Activated T-cell treated with anti-CD3 and anti-CD28 coated beads, Interleukin-2, amount 50 U/mL, for 24 hours (primary cell): ENCODE results near the gene OCA2.

Source experiments
- DNase-seq: peaks from one replicate; pipeline ENCODE4 v3.0.0-alpha.2; 2020
- H3K27ac Mint-ChIP-seq: 2 replicates; pipeline ENCODE4 v1.8.0; 2020; ENCODE audit warnings: mild to moderate bottlenecking, mixed read lengths
- H3K27me3 Mint-ChIP-seq: 2 replicates; pipeline ENCODE4 v1.8.0; 2020; ENCODE audit warnings: mixed read lengths
- H3K36me3 Mint-ChIP-seq: 2 replicates; pipeline ENCODE4 v1.8.0; 2020; ENCODE audit warnings: low read depth, mixed read lengths
- H3K4me1 Mint-ChIP-seq: 2 replicates; pipeline ENCODE4 v1.8.0; 2020; ENCODE audit warnings: low read depth, mixed read lengths
- H3K4me3 Mint-ChIP-seq: 2 replicates; pipeline ENCODE4 v1.8.0; 2020; ENCODE audit warnings: mild to moderate bottlenecking, moderate library complexity, mixed read lengths
- H3K9me3 Mint-ChIP-seq: 2 replicates; pipeline ENCODE4 v1.8.0; 2020; ENCODE audit warnings: mixed read lengths

The OCA2 gene

DNA sequence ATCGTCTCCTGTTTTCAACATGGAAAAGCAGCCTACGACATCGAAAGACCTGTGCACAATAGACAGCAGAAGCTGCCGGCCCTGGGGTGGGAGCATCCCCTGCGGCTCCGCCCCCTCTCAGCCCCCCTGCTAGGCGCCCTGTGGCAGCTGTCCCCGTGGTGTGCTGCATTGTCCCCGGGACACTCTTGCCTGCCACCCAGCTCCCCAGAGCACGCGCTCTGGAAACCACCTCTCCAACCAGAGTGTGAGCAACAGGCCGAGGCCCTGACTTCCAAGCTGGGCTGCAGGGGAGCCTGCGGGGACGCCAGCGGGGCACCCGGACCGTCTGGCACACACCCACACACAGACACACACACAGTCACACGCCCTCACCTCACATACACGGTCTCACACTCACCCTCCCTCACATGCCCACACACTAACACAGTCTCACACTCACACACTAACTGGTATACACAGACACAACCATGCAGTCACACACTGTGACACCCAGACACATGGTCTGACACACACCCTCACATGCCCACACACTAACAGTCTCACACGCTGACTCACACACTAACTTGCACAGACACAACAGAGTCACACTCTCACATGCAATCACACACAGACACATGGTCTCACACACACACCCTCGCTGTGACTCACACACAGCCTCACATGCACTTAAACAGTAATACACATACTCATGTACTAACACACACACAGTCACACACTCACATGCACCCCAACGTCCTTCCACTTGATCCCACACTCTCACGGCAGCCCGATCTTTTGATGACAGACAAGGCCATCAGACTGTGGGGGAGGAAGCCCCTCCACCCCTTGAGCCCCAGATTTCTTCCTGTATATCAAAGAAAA, 94.7 kb downstream of the OCA2 start:
- Mint-ChIP-seq H3K4me1 (no peaks in the 10 kb centered on the region), H3K9me3 (peaks cover 3% of the 10 kb centered on the region), H3K4me3 (no peak overlapping the region), H3K27me3 (peaks cover 4% of the 10 kb centered on the region), H3K27ac (no peak overlapping the region), H3K36me3 (no peaks in the 10 kb centered on the region)
- no peak for DNase-seq

DNA sequence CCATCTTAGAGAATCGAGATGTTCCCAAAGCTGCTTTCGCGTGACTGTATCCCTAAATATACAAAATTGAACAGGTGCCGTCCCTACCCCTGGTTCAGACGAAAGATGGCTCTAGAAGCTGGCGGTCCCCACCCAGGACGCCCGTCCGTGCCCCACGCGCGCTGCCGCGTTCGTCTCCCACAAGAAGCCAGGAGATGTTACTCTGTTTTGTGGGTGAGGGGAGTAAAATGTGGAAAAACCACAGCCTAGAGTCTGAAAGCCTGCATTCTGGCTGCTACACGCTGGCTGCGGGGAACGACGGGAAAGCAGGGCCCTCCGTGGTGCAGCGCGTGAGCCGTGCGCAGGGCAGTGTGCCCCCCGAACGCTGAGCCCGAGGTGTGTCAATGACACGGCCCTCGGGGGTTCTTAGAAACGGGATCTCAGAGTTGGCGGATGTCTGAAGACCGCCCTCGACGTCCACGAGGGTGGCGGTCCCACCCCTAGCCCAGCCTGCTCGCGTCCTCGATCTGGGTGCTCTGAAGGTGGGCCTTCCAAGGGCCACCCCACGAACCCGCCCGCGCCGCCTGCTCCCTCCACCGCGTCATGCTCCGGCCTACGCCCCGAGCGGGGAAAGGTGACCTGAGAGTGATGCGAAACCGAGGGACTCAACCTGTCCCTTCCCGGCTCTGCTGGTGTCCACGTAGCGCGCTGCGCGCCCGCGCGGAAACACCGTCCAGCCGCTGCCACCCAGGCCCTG, 95.6 kb downstream of the OCA2 start:
- Mint-ChIP-seq H3K4me1 (no peaks in the 10 kb centered on the region), H3K27ac (no peak overlapping the region), H3K36me3 (no peaks in the 10 kb centered on the region), H3K9me3 (peaks cover 2% of the 10 kb centered on the region), H3K27me3 (peaks cover 4% of the 10 kb centered on the region), H3K4me3 (no peak overlapping the region)
- no peak for DNase-seq

DNA sequence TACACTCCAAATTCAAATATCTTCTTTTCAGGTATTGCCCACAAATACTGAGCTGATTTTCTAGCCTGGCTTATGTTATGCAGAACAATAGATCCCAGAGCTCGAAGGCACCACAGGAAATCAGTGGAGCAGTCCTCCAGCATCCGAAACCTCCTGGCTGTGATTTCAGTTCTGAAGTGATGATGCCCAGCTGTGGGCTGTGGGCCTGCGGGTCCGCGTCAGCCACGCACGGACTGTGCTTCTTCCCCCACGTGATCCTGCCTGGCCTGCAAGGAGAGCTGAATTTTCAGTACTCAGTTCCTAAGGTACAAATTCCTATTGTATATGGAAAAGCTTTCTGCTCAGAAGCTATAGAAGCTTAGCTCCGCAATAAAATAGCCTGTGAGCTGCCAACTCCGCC, 96.2 kb downstream of the OCA2 start:
- no peak overlapping the region for H3K27ac Mint-ChIP-seq
- no peak for DNase-seq
- H3K4me3 Mint-ChIP-seq = no peak overlapping the region
- H3K36me3 Mint-ChIP-seq = no peaks in the 10 kb centered on the region
- H3K27me3 Mint-ChIP-seq = peaks cover 4% of the 10 kb centered on the region
- H3K4me1 Mint-ChIP-seq = no peaks in the 10 kb centered on the region
- H3K9me3 Mint-ChIP-seq = no peaks in the 10 kb centered on the region

DNA sequence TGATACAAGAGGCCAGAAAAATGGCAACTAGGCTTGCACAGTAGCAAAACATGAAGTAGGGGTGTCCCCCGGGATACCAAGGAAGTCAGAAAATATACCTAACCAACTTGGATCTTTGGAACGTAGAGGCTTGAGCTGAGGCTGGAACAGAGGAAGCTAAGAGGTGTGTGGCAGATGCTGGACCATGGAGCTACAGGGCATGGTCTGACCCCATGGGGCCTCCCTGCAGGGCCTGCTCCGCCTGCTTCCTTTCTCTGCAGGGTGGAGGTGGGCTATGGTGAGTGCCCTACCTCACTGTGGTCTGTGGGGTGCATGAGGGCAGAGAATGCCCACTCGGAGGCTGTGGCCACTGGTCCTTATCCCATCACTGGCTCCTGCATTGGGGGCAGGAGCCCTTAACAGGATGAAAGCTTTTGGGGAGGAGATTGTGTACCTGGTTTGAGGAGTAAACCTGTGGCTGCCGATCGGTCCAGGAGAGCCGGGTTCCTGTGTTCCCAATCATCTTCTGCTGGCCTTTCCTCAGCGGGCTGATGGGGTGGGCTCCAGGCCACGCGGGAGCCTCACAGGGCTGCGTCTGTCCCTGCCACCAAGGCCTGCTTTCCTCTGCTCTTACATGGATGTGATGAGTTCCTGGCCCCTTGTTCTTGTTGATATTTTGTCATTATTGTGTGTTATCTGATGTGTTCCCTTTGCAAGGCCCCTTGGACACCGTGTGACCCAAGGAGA, 96.8 kb downstream of the OCA2 start:
- DNase-seq = no peak
- Mint-ChIP-seq H3K36me3 (no peaks in the 10 kb centered on the region), H3K9me3 (no peaks in the 10 kb centered on the region), H3K27ac (no peak overlapping the region), H3K4me3 (no peak overlapping the region), H3K27me3 (peaks cover 4% of the 10 kb centered on the region), H3K4me1 (no peaks in the 10 kb centered on the region)

DNA sequence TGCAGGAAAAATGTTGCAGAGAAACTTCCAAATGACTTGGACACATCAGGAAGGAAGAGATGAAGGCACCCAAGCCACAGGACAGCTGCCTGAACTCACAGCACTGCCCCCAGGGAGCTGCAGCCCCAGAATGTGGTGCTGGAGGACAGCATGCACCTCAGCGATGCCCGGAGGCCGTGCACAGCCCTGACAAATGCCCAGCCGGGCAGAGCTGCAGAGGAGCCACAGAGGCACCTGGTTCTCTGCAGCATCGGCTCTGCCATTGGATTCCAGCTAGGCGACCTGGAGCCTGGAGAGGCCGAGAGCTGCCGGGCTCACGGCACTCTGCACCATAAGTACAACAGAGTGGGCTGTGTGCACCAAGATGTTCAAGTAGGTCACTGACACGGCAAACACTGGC, 97.5 kb downstream of the OCA2 start:
- H3K9me3 Mint-ChIP-seq = no peaks in the 10 kb centered on the region
- DNase-seq = no peak
- no peaks in the 10 kb centered on the region for H3K36me3 Mint-ChIP-seq
- peaks cover 4% of the 10 kb centered on the region for H3K27me3 Mint-ChIP-seq
- H3K4me1 Mint-ChIP-seq = no peaks in the 10 kb centered on the region
- no peak overlapping the region for H3K4me3 Mint-ChIP-seq
- no peak overlapping the region for H3K27ac Mint-ChIP-seq

DNA sequence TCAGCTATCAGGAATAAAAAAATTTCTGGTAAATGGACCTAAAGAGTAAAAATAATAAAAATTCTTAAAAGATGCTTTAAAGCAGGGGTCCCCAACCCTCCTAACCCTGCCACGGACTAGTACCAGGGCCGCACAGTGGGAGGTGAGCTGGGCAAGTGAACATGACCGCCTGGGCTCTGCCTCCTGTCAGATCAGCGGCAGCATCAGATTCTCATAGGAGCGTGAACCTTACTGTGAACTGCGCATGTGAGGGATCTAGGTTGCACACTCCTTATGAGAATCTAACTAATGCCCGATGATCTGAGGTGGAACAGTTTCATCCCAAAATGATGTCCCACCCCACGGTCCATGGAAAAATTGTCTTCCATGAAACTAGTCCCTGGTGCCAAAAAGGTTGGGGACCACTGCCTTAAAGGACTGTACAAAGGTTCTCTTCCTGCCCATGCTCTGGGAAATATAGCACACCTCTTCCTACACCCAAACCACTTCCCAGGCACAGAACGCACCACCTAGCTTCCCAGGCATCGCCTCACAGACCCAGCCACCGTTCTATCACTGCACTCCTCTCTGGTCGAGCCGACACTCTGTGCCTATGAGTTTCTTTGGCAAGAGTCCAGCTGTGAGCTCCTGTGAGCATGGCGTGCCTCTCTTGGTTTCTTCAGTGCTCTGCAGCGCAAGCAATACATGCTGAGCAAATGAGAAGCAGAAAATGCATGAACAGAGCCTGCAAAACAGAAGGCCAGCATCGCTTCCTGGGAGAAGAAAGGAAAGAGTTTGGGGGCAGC, 104.9 kb downstream of the OCA2 start:
- Mint-ChIP-seq H3K4me3 (no peak overlapping the region), H3K27me3 (peaks cover 15% of the 10 kb centered on the region), H3K9me3 (no peaks in the 10 kb centered on the region), H3K27ac (no peak overlapping the region), H3K36me3 (no peaks in the 10 kb centered on the region), H3K4me1 (no peaks in the 10 kb centered on the region)
- no peak for DNase-seq

DNA sequence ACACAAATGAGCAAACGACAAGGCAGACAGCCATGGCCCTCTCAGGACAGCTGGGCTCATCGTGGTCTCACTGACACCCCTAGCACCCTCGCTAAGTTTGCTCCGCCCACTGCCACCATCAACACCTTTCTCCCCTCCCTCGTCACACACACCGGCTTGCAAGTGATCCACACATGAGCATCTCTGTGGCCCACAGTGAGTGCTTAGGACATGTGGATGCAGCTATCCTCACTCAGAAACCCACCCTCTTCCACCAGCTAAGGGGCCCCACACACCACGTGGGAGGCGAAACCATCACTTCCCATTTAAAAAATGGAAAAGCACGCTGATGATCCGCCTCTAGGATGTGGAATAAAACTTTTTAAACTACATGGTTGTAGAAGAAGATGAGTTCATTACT, 105.6 kb downstream of the OCA2 start:
- Mint-ChIP-seq H3K36me3 (no peaks in the 10 kb centered on the region), H3K4me1 (no peaks in the 10 kb centered on the region), H3K9me3 (no peaks in the 10 kb centered on the region)

DNA sequence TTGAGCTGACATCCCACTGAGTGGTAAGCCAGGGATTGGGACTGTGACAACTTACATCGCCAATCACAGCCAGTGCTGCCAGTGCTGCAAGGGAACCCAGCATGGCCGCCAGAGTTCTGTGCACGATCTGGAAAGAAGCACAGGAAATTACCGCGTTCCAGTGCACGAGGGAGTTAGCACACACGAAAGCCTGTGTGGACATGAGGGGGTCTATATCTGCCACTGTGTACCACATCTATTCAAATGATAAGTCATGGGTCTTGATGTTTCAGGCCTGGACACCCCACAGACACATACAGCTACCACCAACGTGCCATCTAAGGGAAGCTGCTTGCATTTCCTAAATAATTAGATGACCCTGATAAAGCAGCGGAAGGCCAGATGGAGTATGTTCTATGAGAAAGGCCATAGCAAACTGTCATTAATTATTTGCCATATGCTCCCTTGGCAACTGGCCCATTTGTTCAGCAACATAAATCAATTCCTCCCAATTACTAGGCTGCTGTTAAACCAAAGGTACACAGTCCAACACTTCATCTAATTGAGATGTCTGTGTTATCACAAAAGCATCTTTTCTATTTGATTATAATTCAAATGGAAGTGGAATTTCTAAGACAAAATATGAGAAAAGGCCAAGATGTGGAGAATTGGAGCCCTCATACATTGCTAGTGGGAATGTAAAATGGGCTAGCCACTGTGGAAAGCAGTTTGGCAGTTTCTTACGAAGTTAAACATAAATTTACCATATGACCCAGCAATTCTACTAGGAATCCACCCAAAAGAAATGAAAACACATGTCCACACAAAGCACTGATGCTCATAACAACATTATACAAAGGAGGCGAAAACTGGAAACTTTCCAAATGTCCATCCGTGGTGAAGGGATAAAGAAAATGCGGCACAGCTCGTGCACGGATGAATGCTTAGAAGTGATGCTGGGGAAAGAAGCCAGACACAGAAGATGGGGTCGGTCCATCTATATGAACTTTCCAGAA, 108.3 kb downstream of the OCA2 start:
- Mint-ChIP-seq H3K27ac (no peak overlapping the region), H3K27me3 (peaks cover 15% of the 10 kb centered on the region), H3K4me3 (no peak overlapping the region), H3K4me1 (no peaks in the 10 kb centered on the region), H3K9me3 (no peaks in the 10 kb centered on the region), H3K36me3 (no peaks in the 10 kb centered on the region)
- DNase-seq = no peak

More for the DNA sequence above, 105.6 kb downstream of the OCA2 start:
- Mint-ChIP-seq H3K4me3 (no peak overlapping the region), H3K27me3 (peaks cover 15% of the 10 kb centered on the region), H3K27ac (no peak overlapping the region)
- no peak for DNase-seq

DNA sequence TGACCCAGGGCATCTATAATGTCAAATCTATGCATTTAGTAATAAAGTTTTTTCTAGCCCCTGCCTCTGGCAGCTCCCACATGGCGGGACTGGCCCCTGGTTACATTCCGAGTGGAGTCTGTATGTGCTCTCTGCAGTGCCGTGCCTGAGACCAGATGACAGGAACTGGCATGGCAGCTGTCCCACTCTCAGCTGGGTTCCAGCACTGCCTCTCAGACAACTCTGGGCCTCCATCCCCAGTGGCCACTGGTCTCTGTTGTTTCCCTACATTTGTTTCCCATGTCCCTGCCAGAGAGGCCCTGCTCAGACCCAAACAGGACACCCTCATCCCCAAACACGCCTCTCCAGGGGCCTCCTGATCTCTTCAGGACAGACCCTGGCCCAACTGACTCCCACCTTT, 109.3 kb downstream of the OCA2 start:
- DNase-seq = no peak
- Mint-ChIP-seq H3K4me1 (no peaks in the 10 kb centered on the region), H3K36me3 (no peaks in the 10 kb centered on the region), H3K4me3 (no peak overlapping the region), H3K27me3 (peaks cover 13% of the 10 kb centered on the region), H3K9me3 (no peaks in the 10 kb centered on the region), H3K27ac (no peak overlapping the region)

DNA sequence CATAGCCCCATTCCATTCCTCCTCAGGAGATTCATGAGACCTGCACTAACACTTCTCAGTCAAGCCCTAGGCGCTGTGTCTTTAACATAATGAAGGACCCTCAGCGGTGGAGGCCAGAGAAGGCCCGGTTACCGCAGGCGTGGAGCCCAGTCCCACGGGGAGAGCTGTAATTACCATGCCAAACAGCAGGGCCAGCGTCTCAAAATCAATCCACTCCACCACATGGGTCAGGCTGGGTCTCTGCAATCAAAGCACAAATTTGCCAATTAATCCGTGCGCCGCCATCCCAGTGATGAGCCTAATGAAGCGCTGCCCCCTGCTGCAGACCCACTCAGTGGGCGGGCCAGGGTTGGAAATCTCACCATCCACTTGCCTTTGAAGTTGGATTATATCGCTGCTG, 109.7 kb downstream of the OCA2 start:
- Mint-ChIP-seq H3K4me1 (no peaks in the 10 kb centered on the region), H3K9me3 (no peaks in the 10 kb centered on the region), H3K36me3 (no peaks in the 10 kb centered on the region), H3K27me3 (peaks cover 9% of the 10 kb centered on the region), H3K4me3 (no peak overlapping the region), H3K27ac (no peak overlapping the region)
- no peak for DNase-seq

DNA sequence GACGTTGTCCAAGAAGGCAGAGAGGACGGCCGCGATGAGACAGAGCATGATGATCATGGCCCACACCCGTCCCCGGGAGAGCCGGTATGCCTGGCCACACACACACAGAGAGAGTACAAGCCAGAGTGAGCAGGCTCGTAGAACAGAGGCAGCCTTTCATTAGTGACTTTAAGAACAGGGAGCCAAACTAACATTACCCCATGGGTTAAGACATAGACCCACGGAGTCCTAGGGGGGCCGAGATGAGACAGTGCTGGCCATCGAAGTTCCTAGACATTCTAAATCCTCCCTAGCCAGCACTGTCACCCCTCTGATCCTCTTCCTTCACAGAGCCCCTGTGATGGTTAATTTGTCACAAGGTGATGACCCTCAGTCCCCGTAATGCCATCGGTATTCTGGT, 114.0 kb downstream of the OCA2 start:
- Mint-ChIP-seq H3K27me3 (peaks cover 8% of the 10 kb centered on the region), H3K9me3 (no peaks in the 10 kb centered on the region), H3K27ac (no peak overlapping the region), H3K4me3 (no peak overlapping the region), H3K4me1 (no peaks in the 10 kb centered on the region), H3K36me3 (no peaks in the 10 kb centered on the region)
- no peak for DNase-seq

DNA sequence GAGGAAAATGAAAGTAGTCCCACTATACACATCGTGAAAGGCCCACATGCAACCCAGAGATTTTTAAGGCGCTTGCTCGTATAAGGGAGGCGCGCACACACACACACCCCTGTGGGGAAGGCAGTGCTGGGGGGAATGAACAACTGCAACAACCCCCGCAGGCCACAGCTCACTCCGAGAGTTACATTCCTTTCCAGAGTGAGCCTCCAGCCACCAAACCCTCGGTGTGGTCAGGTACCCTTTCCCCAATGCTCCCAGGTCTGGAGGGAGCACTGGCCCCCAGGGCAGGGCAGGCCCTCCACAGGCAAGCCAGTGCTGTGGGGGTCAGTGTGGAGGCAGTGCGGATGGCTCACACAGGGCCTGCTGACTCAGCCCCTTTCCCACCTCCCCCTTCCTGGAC, 115.6 kb downstream of the OCA2 start:
- DNase-seq = no peak
- Mint-ChIP-seq H3K27me3 (peaks cover 8% of the 10 kb centered on the region), H3K4me1 (no peaks in the 10 kb centered on the region), H3K9me3 (no peaks in the 10 kb centered on the region), H3K27ac (no peak overlapping the region), H3K36me3 (no peaks in the 10 kb centered on the region), H3K4me3 (no peak overlapping the region)

DNA sequence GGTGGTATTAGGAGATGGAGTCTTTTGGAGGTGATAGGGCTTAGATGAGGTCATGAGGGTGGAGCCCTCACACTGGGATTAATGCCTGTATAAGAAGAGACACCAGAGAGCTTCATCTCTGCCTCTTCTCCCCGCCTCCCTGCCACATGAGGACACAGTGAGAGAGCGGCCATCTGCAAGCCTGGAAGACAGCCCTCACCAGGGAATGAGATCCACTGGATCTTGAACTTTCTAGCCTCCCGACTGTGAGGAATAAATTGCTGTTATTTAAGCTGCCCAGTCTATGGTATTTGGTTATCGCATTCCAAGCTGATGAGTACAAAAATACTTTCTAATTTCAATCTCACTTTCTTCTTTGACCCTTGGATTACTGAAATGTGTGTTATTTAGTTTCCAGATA, 121.4 kb downstream of the OCA2 start:
- Mint-ChIP-seq H3K4me3 (no peak overlapping the region), H3K9me3 (no peaks in the 10 kb centered on the region), H3K36me3 (no peaks in the 10 kb centered on the region), H3K27ac (no peak overlapping the region), H3K4me1 (no peaks in the 10 kb centered on the region), H3K27me3 (peaks cover 8% of the 10 kb centered on the region)
- DNase-seq = no peak
